ENCODE results near the gene THRB. TPM values are rescaled to one million over a fixed set of nuclear protein-coding genes. Genes with fewer than 3 reads are reported as not detected.
"Not testable (repeated sequence)": the region's sequence is repeated elsewhere in the genome, so short reads cannot be mapped to it uniquely, and the experiment has no call there.

Gene THRB
- total RNA-seq, 1 donor from 2014 or later: under 0.01 TPM

DNA sequence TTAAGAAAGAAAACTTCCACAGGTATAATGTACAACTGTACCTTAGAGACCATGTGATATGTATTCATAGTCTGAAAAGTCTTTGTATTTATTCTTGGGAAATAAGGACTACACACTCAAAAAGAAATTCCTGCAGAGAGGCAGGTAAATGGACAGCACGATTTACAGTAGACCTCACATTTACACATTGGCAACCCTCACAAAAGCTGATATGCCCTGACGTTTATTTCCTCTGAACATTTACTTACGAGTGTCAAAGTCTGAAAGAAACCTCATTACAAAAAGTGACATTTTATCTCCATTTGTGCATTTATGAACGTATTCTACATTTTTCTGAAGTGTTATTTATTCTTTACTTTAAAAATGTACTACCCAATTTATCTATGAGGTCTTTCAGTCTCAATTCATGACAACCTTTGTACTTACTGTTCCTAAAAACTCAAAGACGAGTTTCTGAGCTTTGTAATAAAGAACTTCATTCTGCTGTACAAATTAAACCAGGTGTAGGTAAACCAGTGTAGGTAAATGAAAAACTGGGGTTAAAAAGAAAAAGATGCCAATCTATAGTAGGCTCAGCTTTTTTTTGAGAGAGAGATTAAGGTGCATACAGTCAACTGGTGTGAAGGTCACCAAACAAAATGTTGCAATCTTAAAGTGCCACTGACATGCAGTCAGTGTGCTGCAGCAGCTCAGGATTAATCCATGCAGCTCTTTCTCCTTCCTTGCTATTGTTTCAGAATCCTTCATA lies 44.3 kb downstream of the THRB start:
- DNase-seq (ENCODE audit: low read depth in 2 of 2): no peak

DNA sequence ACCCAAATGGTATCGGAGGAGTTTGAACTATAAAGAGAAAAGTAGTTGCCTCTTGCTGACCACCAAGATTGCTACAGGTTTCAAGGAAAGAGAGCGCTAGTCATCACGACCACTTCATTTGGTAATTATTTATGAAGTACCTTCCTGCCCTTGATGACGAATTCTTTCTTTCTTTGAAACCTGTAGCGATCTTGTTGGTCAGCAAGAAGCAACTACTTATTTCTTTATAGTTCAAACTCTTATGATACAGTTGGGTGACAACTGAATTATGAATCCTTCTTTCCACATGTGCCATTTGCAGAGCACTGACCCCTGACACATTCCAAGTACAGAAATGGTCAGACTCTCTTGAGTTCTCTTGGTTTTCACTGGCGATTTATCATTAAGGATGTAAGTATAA lies 46.8 kb downstream of the THRB start:
- DNase-seq (ENCODE audit: low read depth in 2 of 2): no peak

- DNase-seq (ENCODE audit: low read depth in 2 of 2): no peak
Measured at GRCh38 chr3:24446032-24446431, 48.6 kb downstream of the THRB start.

DNA sequence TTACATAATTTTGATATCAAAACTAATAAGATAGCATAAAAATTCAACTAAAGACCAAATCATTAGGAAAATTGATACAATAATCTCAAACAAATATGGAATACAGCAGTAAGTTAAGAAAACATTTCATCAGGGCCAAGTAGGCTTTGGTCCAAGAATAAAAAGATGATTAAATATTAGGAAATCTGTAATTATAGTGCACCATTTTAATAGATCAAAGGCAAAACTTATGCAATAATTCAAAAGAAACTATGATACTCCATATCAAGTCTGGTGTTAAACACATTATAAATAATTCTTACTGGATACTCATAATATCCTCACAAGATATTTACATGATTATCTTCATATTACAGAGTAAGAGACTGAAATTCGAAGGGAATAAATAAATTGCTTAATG lies 51.2 kb downstream of the THRB start:
- no peak for DNase-seq (ENCODE audit: low read depth in 2 of 2)

- no peak for DNase-seq (ENCODE audit: low read depth in 2 of 2)
Measured at GRCh38 chr3:24440760-24441464, 53.7 kb downstream of the THRB start.

DNA sequence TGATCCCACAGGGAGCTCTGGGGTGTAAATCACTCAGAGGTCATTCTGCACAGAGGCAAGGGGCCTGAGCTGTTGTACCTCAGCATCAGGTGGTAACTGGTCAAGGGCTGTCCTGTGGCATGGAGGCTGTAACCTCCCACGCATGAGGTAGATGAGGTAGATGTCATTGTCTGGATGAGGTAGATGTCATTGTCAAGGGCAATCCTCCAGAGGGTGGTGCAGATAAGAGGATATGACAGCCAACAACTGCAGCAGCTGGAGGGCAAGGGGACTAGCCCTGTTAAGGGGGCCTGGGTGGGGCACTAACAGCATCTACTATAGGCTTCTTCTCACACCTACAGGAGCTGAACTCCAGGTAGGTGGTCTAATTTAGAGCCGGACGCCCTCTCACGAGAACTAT lies 55.6 kb downstream of the THRB start:
- DNase-seq (ENCODE audit: low read depth in 2 of 2): no peak

DNA sequence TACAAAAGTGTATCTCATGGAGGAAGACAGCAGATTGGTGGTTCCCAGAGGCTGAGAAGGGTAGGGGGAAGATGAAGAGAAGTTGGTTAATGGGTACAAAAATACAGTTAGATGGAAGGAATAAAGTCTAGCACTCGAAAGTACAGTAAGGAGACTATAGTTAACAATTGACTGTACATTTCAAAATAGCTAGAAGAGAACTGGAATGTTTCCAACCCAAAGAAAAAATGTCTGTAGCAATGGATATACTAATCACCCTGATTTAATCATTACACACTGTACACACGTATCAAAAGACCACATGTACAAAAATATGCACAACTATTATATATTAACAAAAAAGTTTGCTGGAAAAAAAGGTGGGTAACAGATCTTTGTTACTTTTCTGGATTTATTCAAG lies 57.3 kb downstream of the THRB start:
- DNase-seq (ENCODE audit: low read depth in 2 of 2): no peak

DNA sequence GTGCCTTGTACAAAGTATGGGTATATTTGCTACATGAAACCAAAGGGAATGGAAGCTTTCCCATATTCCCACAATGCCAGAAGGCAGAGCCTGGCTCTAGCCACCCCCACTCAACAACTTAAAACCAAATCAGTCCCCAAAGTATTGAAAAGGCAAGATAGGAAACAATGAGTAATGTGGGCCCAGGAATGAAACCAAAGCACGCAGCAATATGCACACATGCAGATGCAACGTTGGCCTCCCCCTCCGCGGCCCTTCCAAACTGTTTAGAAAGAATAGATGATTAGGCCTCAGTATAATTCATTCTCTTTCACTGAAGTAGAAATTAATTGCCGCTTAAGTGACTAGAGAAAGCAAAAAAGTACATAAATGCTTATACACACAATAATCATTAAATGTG lies 59.1 kb downstream of the THRB start:
- no peak for DNase-seq (ENCODE audit: low read depth in 2 of 2)

DNA sequence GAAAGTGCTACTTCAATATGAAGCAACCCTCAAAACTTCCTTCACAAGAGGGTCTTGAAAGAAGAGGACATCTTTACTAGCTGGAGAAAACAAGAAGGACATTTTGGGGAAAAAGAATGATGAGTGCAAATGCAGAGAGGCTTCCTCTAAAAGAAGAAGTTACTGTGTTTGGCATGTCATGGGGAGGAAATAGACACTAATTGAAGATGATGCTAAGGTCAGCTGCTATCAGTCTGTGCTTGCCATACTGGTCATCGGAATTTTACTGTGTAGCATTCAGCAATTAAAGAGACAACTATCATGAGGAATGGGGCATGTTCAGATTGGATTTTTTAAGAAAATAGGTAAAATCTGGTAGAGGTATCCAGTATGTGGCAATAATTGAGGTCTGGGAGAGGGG lies 60.0 kb downstream of the THRB start:
- DNase-seq (ENCODE audit: low read depth in 2 of 2): no peak

GRCh38 chr3:24433838-24434591 lies 60.6 kb downstream of the THRB start:
- no peak for DNase-seq (ENCODE audit: low read depth in 2 of 2)

- DNase-seq (ENCODE audit: low read depth in 2 of 2): no peak
Measured at GRCh38 chr3:24432989-24433388, 61.7 kb downstream of the THRB start.

DNA sequence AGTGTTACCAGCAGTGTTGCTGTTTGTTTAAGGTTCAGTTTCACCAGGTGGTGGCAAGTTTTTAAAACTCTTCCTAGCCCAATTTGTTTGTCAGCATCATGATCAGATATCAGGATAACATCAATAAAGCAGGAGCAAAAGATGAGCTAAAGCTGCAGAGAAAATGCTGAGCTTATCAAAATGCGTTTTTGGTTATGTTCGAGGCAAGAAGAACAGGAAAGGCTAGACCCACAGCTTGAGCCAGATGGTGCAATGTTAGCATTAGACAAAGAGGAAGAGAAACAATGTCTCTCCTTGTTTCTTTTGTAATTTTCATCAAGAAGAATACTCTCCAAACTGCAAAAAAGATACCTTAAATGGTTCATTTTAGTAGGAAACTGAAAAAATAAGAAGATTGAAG lies 66.2 kb downstream of the THRB start:
- no peak for DNase-seq (ENCODE audit: low read depth in 2 of 2)

- DNase-seq (ENCODE audit: low read depth in 2 of 2): no peak
Measured at GRCh38 chr3:24426896-24427295, 67.8 kb downstream of the THRB start.

DNA sequence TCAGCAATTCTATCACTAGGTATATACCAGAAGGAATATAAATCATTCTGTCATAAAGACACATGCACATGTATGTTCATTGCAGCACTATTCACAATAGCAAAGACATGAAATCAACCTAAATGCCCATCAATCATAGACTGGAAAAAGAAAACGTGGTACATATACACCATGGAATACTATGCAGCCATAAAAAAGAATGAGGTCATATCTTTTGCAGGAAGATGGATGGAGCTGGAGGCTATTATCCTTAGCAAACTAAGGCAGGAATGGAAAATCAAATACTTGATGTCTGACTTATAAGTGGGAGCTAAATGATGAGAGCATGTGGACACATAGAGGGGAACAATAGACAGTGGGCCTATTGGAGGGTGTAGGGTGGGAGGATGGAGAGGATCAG lies 73.8 kb downstream of the THRB start:
- DNase-seq (ENCODE audit: low read depth in 2 of 2): not testable (repeated sequence)

GRCh38 chr3:24420224-24420623 lies 74.4 kb downstream of the THRB start:
- DNase-seq (ENCODE audit: low read depth in 2 of 2): no peak

DNA sequence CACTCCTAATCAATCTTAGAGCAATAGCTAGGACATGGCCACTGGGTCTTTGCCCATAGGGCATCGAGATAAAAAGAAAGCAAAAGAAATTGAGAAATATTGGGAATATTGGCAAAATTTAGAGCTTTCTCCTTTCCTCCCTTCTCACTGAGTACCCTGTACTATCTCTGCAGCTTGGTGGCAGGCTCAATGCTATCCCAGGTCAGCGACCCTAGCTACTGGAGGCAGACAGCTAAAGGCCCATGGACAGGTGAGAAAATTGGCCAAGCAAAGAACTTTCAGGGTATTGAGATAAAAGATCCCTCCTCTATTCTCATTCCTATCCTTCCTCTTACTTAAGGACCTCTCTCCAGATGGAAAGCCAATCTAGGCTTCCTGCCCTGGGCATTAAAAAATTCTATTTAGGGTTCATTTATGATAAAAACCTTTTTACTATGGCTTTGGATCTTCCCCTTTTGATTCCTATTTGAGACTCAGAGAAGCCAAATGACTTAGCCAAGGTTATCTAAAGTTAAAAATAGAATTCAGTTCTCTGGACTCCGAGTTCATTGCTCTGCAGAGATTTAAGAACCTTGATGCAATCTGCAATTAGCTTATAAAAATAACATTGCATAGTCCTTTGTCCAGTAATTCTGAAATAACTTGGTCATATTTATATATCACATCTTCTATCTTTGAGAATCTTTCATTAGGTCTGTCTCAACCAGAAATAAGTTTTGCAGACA lies 75.4 kb downstream of the THRB start:
- DNase-seq (ENCODE audit: low read depth in 2 of 2): no peak

DNA sequence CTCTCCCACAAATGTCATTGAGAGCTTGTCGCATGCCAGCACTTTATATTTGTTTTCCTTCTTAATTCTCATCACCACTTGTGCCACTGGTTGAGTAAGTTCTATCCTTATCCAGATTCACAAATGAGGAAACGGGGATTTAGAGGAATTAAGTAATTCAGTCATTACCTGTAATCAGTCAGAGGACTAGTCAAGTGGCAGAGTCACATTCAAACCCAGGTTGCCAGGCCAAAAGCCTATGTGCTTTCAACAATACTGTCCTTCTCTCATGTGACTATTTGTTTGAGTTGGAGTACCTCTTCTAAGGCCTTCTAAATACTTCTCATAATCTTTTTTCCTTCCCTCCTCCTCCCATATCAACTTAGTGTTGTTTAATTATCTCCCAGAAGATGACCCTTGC lies 76.9 kb downstream of the THRB start:
- DNase-seq (ENCODE audit: low read depth in 2 of 2): no peak

DNA sequence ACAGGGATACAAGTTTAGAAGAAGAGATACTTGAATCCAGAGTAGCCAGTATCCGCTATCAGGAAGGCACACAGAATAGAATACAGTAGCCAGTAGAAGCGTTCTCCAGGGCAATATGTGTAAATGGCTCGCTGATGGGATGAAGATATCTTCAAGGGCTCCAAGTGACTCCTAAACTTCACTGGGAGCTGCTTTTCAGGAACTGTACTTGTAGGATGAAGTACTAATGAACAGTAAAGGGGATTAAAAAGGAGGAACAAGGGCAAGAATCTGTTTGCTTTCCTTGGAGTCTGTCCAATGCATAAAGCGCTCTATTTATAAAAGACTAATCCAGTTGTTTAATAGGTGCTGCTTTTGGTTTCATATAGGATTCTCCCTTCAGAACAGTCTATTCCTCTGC lies 78.4 kb downstream of the THRB start:
- DNase-seq (ENCODE audit: low read depth in 2 of 2): no peak

DNA sequence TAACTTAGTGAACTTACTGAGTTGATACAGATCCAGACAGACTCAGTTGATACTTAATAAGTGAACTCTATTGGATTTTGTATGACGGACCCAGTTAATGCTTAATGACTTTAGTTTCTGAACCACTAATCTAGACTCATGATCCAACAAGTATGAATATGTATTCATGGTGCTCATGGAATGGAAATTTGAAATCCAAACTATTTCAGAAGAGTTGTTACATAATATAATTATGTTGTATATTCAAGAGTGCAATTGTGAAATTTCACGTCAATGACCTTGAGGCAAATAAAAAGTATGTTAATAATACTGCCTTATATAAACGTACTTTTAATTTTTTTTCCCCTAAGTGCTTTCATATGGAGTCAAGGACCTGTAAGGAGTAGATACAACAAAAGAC lies 78.8 kb downstream of the THRB start:
- DNase-seq (ENCODE audit: low read depth in 2 of 2): no peak

DNA sequence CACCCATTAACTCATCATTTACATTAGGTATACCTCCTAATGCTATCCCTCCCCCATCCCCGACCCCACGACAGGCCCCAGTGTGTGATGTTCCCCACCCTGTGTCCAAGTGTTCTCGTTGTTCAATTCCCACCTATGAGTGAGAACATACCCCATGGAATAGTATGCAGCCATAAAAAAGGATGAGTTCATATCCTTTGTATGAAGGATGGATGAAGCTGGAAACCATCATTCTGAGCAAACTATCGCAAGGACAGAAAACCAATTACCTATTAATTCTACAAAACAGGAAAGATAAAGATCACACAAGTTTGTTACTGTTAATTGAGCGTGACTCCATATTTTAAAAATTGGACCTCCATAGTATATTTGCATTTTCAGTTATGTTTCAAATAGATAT lies 81.0 kb downstream of the THRB start:
- not testable (repeated sequence) for DNase-seq (ENCODE audit: low read depth in 2 of 2)

GRCh38 chr3:24410860-24411259 lies 83.8 kb downstream of the THRB start:
- DNase-seq (ENCODE audit: low read depth in 2 of 2): no peak
